Uterus (tissue), 4 donors: ENCODE results near the gene GCSAM. TPM values are rescaled to one million over a fixed set of nuclear protein-coding genes. Genes with fewer than 3 reads are reported as not detected.

Experiments used
- DNase-seq, 2 donors: peaks; one replicate each; pipeline ENCODE4 v3.0.0-alpha.2; 2019 to 2020
- H3K27ac ChIP-seq, 2 donors: fragments of 200-600 bp; sonication (generic); 1 replicate in 1 of 2; 2 replicates in 1 of 2; pipeline ENCODE4 v1.5.1; 2016 to 2018
- H3K27me3 ChIP-seq, 2 donors: fragments of 200-600 bp; sonication (generic); one replicate each; pipeline ENCODE4 v1.5.1; 2018 to 2019; ENCODE audit warnings: control low read depth in 1 of 2
- H3K36me3 ChIP-seq, 2 donors: fragments of 200-600 bp; sonication (generic); one replicate each; pipeline ENCODE4 v1.5.1; 2019; ENCODE audit warnings: control low read depth in 1 of 2
- H3K4me1 ChIP-seq, 2 donors: fragments of 200-600 bp; sonication (generic); one replicate each; pipeline ENCODE4 v1.5.1; 2018 to 2019; ENCODE audit warnings: control low read depth in 1 of 2
- H3K4me3 ChIP-seq, 2 donors: fragments of 200-600 bp; sonication (generic); 1 replicate in 1 of 2; 2 replicates in 1 of 2; pipeline ENCODE4 v1.5.1; 2018 to 2019; ENCODE audit warnings: mild to moderate bottlenecking in 1 of 2
- H3K9me3 ChIP-seq, 2 donors: fragments of 200-600 bp; sonication (generic); one replicate each; pipeline ENCODE4 v1.5.1; 2019; ENCODE audit warnings: control low read depth in 1 of 2
- CTCF ChIP-seq, 4 experiments: fragments of 200-600 bp in 2 of 4; fragments of 450-650 bp in 2 of 4; sonication (generic) in 2 of 4; IDR thresholded peaks; one replicate each; pipeline ENCODE4 v1.5.1; 2016 to 2019; ENCODE audit warnings: antibody characterized with exemption in 4 of 4, mild to moderate bottlenecking in 2 of 4, moderate library complexity in 1 of 4
- POLR2A ChIP-seq, 2 donors: fragments of 450-650 bp; IDR thresholded peaks; one replicate each; pipeline ENCODE4 v1.6.1; 2016; ENCODE audit warnings: antibody characterized with exemption in 2 of 2, mild to moderate bottlenecking in 1 of 2, moderate library complexity in 1 of 2
- intact Hi-C: fragments of 100-400 bp; cut with DNase I; formaldehyde crosslinking; loops from one replicate; pipeline ENCODE4 v1.15.1; 2023; ENCODE audit warnings: low total_unique reads
- total RNA-seq, 4 donors: library from RNA; depleted of rRNA in 3 of 4; stranded (reverse); fragments of >200 nt in 3 of 4; gene quantifications; one replicate each; pipeline versions ENCODE4 v1.1.0 to v1.2.4, GENCODE V29; 2014 to 2023
- donor health status: DM: yes; HTN: yes; CAD: no.

Gene GCSAM
- total RNA-seq, 4 donors from 2014 or later = 0.14 TPM; not detected in 3

GRCh38 chr3:112095731-112096130 lies 37.3 kb downstream of the GCSAM start:
- Histone ChIP-seq H3K9me3 (no peaks in the 10 kb centered on the region), H3K27me3 (no peaks in the 10 kb centered on the region), H3K27ac (no peak overlapping the region), H3K36me3 (no peaks in the 10 kb centered on the region), H3K4me3 (no peak overlapping the region), H3K4me1 (no peaks in the 10 kb centered on the region)
- TF ChIP-seq CTCF (IDR thresholded peaks at IDR 0.05) (no peak), POLR2A (IDR thresholded peaks at IDR 0.05) (no peak)
- DNase-seq = no peak
- intact Hi-C loops = no loop called here

GRCh38 chr3:112093180-112093522 lies 39.9 kb downstream of the GCSAM start:
- TF ChIP-seq CTCF (IDR thresholded peaks at IDR 0.05) (no peak), POLR2A (IDR thresholded peaks at IDR 0.05) (no peak)
- Histone ChIP-seq H3K4me1 (no peaks in the 10 kb centered on the region), H3K9me3 (no peaks in the 10 kb centered on the region), H3K27ac (no peak overlapping the region), H3K4me3 (no peak overlapping the region), H3K36me3 (no peaks in the 10 kb centered on the region), H3K27me3 (no peaks in the 10 kb centered on the region)
- intact Hi-C loops = no loop called here
- DNase-seq = no peak

DNA sequence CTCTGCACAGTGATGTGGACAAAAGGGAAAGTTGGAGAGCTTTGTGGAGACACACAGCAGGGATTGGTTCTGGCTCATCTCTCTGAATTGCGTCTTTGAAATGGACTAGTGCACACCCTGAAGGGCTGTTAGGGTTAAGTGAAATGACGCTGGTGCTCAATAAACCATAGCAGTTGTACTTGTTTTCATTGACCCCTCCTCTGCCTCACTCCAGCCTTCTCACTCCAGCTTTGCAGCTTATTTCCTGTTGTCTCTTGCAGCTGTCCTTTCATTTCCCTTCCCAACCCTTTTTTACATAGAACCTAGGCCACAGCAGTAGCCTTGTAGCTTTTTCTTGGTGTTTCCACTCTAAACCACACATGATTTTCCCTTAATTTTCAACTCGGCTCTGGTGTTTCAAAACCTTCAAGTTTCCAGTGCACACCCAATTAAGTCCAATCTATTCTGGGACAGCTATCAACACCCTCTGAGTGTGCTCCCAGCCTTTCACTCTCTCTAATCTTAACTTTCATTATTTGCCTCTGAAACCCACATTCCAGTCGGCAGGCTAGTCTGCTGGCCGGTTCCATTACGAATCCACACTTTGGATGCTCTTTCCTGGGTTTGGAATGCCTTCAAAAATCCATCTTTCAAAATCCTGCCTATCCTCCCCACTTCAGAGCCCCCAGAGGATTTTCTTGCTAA lies 40.4 kb downstream of the GCSAM start:
- Histone ChIP-seq H3K9me3 (no peaks in the 10 kb centered on the region), H3K4me3 (no peak overlapping the region), H3K27ac (no peak overlapping the region), H3K4me1 (no peaks in the 10 kb centered on the region), H3K27me3 (no peaks in the 10 kb centered on the region), H3K36me3 (no peaks in the 10 kb centered on the region)
- intact Hi-C loops = no loop called here
- DNase-seq = no peak
- TF ChIP-seq CTCF (IDR thresholded peaks at IDR 0.05) (no peak), POLR2A (IDR thresholded peaks at IDR 0.05) (no peak)

DNA sequence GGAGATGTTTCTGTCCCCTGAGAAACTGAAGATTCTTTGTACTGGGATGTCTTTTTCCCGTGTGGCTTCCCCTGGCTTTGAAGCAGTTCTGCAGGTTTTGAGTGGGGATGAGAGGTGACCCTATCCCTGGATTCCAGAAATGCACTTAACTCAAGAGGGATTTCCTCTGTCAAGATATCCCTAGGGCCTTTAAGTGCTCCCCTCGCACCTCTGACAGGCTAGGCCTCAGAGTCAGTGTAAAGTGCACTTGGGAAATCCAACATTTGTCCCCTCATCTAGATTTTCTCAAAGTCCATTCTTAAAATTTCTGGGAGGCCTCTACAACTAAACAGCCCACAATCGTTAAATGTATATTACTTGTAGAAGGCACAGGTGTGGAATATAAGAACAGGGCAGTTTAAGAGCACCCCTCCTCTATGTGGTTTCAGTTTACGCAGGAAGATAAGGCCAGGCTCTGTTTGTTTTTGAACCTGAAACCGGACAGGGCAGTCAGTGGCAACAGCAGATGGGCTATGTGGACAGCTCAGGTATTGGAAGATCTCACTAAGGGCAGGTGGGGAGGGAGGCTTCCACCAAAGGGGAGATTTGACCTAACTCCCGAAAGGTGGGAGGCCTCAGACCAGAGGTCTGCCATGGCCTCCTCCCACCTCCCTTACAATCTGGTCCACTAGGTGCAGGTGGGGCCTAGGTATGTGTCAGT lies 42.0 kb downstream of the GCSAM start:
- no peak for DNase-seq
- Histone ChIP-seq H3K27ac (no peak overlapping the region), H3K9me3 (no peaks in the 10 kb centered on the region), H3K4me1 (no peaks in the 10 kb centered on the region), H3K36me3 (no peaks in the 10 kb centered on the region), H3K27me3 (no peaks in the 10 kb centered on the region), H3K4me3 (no peak overlapping the region)
- intact Hi-C loops = no loop called here
- no peak for TF ChIP-seq CTCF (IDR thresholded peaks at IDR 0.05)
- TF ChIP-seq POLR2A (IDR thresholded peaks at IDR 0.05) = no peak
